HG03457 (cell line): ENCODE data around the gene TMEM108.

Source experiments
- ATAC-seq: cut with Tn5 transposase; IDR thresholded peaks from one replicate; pipeline ENCODE4 v1.9.1; 2021; ENCODE audit warnings: moderate number of reproducible peaks; ENCODE audit not compliant: unreplicated experiment

Gene TMEM108

GRCh38 chr3:133053532-133053931 lies 15.3 kb downstream of the TMEM108 start:
- no peak for ATAC-seq

- no peak for ATAC-seq
Observed at GRCh38 chr3:133054586-133054985, 16.4 kb downstream of the TMEM108 start.

GRCh38 chr3:133055339-133055738 lies 17.1 kb downstream of the TMEM108 start:
- no peak for ATAC-seq

GRCh38 chr3:133058243-133058642 lies 20.1 kb downstream of the TMEM108 start:
- no peak for ATAC-seq

GRCh38 chr3:133058831-133059230 lies 20.6 kb downstream of the TMEM108 start:
- ATAC-seq = no peak

- ATAC-seq = no peak
Observed at GRCh38 chr3:133065193-133065961, 27.2 kb downstream of the TMEM108 start.

GRCh38 chr3:133066026-133066425 lies 27.8 kb downstream of the TMEM108 start:
- no peak for ATAC-seq

- no peak for ATAC-seq
Observed at GRCh38 chr3:133069556-133070286, 31.5 kb downstream of the TMEM108 start.

GRCh38 chr3:133074977-133075376 lies 36.8 kb downstream of the TMEM108 start:
- ATAC-seq = no peak

GRCh38 chr3:133077688-133078087 lies 39.5 kb downstream of the TMEM108 start:
- no peak for ATAC-seq

- ATAC-seq = no peak
Observed at GRCh38 chr3:133079621-133080020, 41.4 kb downstream of the TMEM108 start.

GRCh38 chr3:133081016-133081415 lies 42.8 kb downstream of the TMEM108 start:
- no peak for ATAC-seq

- no peak for ATAC-seq
Observed at GRCh38 chr3:133083395-133083794, 45.2 kb downstream of the TMEM108 start.

GRCh38 chr3:133089906-133090485 lies 51.8 kb downstream of the TMEM108 start:
- ATAC-seq = no peak

- no peak for ATAC-seq
Observed at GRCh38 chr3:133092681-133093080, 54.5 kb downstream of the TMEM108 start.

GRCh38 chr3:133093366-133093765 lies 55.2 kb downstream of the TMEM108 start:
- ATAC-seq = no peak

GRCh38 chr3:133096900-133097613 lies 58.9 kb downstream of the TMEM108 start:
- ATAC-seq = no peak

GRCh38 chr3:133103706-133104105 lies 65.5 kb downstream of the TMEM108 start:
- no peak for ATAC-seq

GRCh38 chr3:133106169-133106568 lies 68.0 kb downstream of the TMEM108 start:
- ATAC-seq = no peak

GRCh38 chr3:133112666-133113065 lies 74.5 kb downstream of the TMEM108 start:
- ATAC-seq = no peak

GRCh38 chr3:133113526-133113925 lies 75.3 kb downstream of the TMEM108 start:
- no peak for ATAC-seq
